HepG2 (cell line): ENCODE measurements around the gene PNLDC1. TPM values are rescaled to one million over a fixed set of nuclear protein-coding genes. Genes with fewer than 3 reads are reported as not detected.
A peak's percentile ranks its signal among the peaks of the same experiment; 100 is the strongest.

ENCODE experiments used
- ADNP ChIP-seq: sonication (generic); formaldehyde crosslinking; IDR thresholded peaks from 2 replicates; pipeline ENCODE4 v1.4.0; 2020; ENCODE audit warnings: missing genetic modification reagents
- ARNTL ChIP-seq: sonication (generic); formaldehyde crosslinking; IDR thresholded peaks from 2 replicates; pipeline ENCODE4 v1.4.0; 2020; ENCODE audit warnings: mild to moderate bottlenecking, missing genetic modification reagents
- CBX5 ChIP-seq: sonication (generic); formaldehyde crosslinking; IDR thresholded peaks from 2 replicates; pipeline ENCODE4 v1.4.0; 2020; ENCODE audit warnings: missing genetic modification reagents, borderline replicate concordance
- CEBPB ChIP-seq: IDR thresholded peaks from 2 replicates; pipeline ENCODE4 v1.6.1; 2011; ENCODE audit warnings: low read depth, low read length, improper control_type of control experiment, borderline replicate concordance
- CEBPG ChIP-seq: IDR thresholded peaks from 2 replicates; pipeline ENCODE4 v1.6.1; 2016
- FOXA3 ChIP-seq: IDR thresholded peaks from 2 replicates; pipeline ENCODE4 v1.6.1; 2016; ENCODE audit warnings: missing genetic modification reagents, missing compliant biosample characterization
- HMG20B ChIP-seq: conservative IDR thresholded peaks from 2 replicates; pipeline ENCODE4 v1.6.1; 2016; ENCODE audit warnings: missing genetic modification reagents, missing compliant biosample characterization
- IKZF4 ChIP-seq: sonication (generic); formaldehyde crosslinking; IDR thresholded peaks from 2 replicates; pipeline ENCODE4 v1.5.1; 2020; ENCODE audit warnings: borderline replicate concordance, mild to moderate bottlenecking, low read depth, missing genetic modification reagents; ENCODE audit errors: not compliant biosample characterization
- KDM2A ChIP-seq: sonication (generic); formaldehyde crosslinking; IDR thresholded peaks from 2 replicates; pipeline ENCODE4 v1.4.0; 2020; ENCODE audit warnings: low read depth, missing genetic modification reagents, borderline replicate concordance
- KLF12 ChIP-seq: sonication (generic); formaldehyde crosslinking; IDR thresholded peaks from 2 replicates; pipeline ENCODE4 v1.4.0; 2020; ENCODE audit warnings: missing genetic modification reagents, borderline replicate concordance
- MAFF ChIP-seq: IDR thresholded peaks from 2 replicates; pipeline ENCODE4 v1.6.1; 2011; ENCODE audit warnings: low read depth, low read length, improper control_type of control experiment
- MAZ ChIP-seq, 2 experiments: sonication (generic) in 1 of 2; formaldehyde crosslinking in 1 of 2; IDR thresholded peaks; 2 replicates each; pipeline versions ENCODE4 v1.5.0 to v1.6.1; 2012 to 2020; ENCODE audit warnings: low read depth in 2 of 2, mild to moderate bottlenecking in 2 of 2, borderline replicate concordance in 1 of 2, improper control_type of control experiment in 1 of 2, low read length in 1 of 2, missing genetic modification reagents in 1 of 2, moderate library complexity in 1 of 2
- MBNL3 ChIP-seq: fragments of 250-450 bp; sonication (Bioruptor Pico); conservative IDR thresholded peaks from 2 replicates; pipeline ENCODE4 v1.8.0; 2022; ENCODE audit warnings: mild to moderate bottlenecking, inconsistent platforms
- MIER2 ChIP-seq: IDR thresholded peaks from 2 replicates; pipeline ENCODE4 v1.6.1; 2016; ENCODE audit warnings: missing biosample characterization, missing genetic modification reagents
- MZF1 ChIP-seq: sonication (generic); formaldehyde crosslinking; IDR thresholded peaks from 2 replicates; pipeline ENCODE4 v1.8.1; 2023; ENCODE audit warnings: mild to moderate bottlenecking, missing genetic modification reagents, borderline replicate concordance
- NFRKB ChIP-seq: fragments of 450-650 bp; IDR thresholded peaks from 2 replicates; pipeline ENCODE4 v1.6.1; 2017
- NR2F6 ChIP-seq, 2 experiments: IDR thresholded peaks; 2 replicates each; pipeline ENCODE4 v1.6.1; 2016; ENCODE audit warnings: antibody characterized with exemption in 1 of 2, mild to moderate bottlenecking in 1 of 2
- PHF20 ChIP-seq: sonication (generic); formaldehyde crosslinking; IDR thresholded peaks from 2 replicates; pipeline ENCODE4 v1.5.0; 2020; ENCODE audit warnings: mild to moderate bottlenecking, missing genetic modification reagents
- RAD51 ChIP-seq: fragments of 450-650 bp; IDR thresholded peaks from 2 replicates; pipeline ENCODE4 v1.6.1; 2016; ENCODE audit warnings: borderline replicate concordance
- REXO4 ChIP-seq: sonication (generic); formaldehyde crosslinking; IDR thresholded peaks from 2 replicates; pipeline ENCODE4 v1.8.0; 2022; ENCODE audit warnings: missing genetic modification reagents, mild to moderate bottlenecking, borderline replicate concordance
- SP1 ChIP-seq, 2 experiments: fragments of 450-650 bp in 1 of 2; sonication (generic) in 1 of 2; formaldehyde crosslinking in 1 of 2; IDR thresholded peaks; 2 replicates each; pipeline versions ENCODE4 v1.4.0 to v1.6.1; 2016 to 2020; ENCODE audit warnings: missing genetic modification reagents in 1 of 2
- SRF ChIP-seq: IDR thresholded peaks from 2 replicates; pipeline ENCODE4 v1.6.1; 2011; ENCODE audit warnings: mild to moderate bottlenecking, low read depth, low read length, moderate library complexity
- ZKSCAN8 ChIP-seq: IDR thresholded peaks from 2 replicates; pipeline ENCODE4 v1.6.1; 2016; ENCODE audit warnings: borderline replicate concordance, missing genetic modification reagents, missing compliant biosample characterization
- ZNF143 ChIP-seq: sonication (generic); formaldehyde crosslinking; IDR thresholded peaks from 2 replicates; pipeline ENCODE4 v1.4.0; 2020; ENCODE audit warnings: missing genetic modification reagents
- ZNF180 ChIP-seq: sonication (generic); formaldehyde crosslinking; IDR thresholded peaks from 2 replicates; pipeline ENCODE4 v1.4.0; 2020; ENCODE audit warnings: low read depth, missing genetic modification reagents, borderline replicate concordance
- ZNF230 ChIP-seq: sonication (generic); formaldehyde crosslinking; IDR thresholded peaks from 2 replicates; pipeline ENCODE4 v1.4.0; 2020; ENCODE audit warnings: mild to moderate bottlenecking, missing genetic modification reagents
- ZNF546 ChIP-seq: sonication (generic); formaldehyde crosslinking; conservative IDR thresholded peaks from 2 replicates; pipeline ENCODE4 v1.8.1; 2023; ENCODE audit warnings: mild to moderate bottlenecking, missing genetic modification reagents
- ZNF550 ChIP-seq: sonication (generic); formaldehyde crosslinking; IDR thresholded peaks from 2 replicates; pipeline ENCODE4 v1.4.0; 2020; ENCODE audit warnings: mild to moderate bottlenecking, missing genetic modification reagents, borderline replicate concordance
- ZNF562 ChIP-seq: sonication (generic); formaldehyde crosslinking; IDR thresholded peaks from 2 replicates; pipeline ENCODE4 v1.8.0; 2022; ENCODE audit warnings: missing genetic modification reagents, borderline replicate concordance
- ZNF644 ChIP-seq: IDR thresholded peaks from 2 replicates; pipeline ENCODE4 v1.6.1; 2016; ENCODE audit warnings: low read depth
- ZSCAN12 ChIP-seq: sonication (generic); formaldehyde crosslinking; IDR thresholded peaks from 2 replicates; pipeline ENCODE4 v1.9.0; 2021; ENCODE audit warnings: mild to moderate bottlenecking, missing genetic modification reagents
- ZSCAN29 ChIP-seq: sonication (generic); formaldehyde crosslinking; conservative IDR thresholded peaks from 2 replicates; pipeline ENCODE4 v1.4.0; 2020; ENCODE audit warnings: mild to moderate bottlenecking, missing genetic modification reagents
- polyA plus RNA-seq, 8 experiments: library from polyadenylated mRNA; depleted of rRNA in 3 of 8; stranded (reverse) in 7 of 8; unstranded in 1 of 8; fragments of >200 nt; fragmentation: Illumina TruSeq in 4 of 8; extraction: Trizol in 4 of 8; gene quantifications; 2 replicates each; pipeline versions ENCODE4 v1.2.1 to v1.2.3, GENCODE V29; 2011 to 2016; ENCODE audit warnings: low read depth in 4 of 8, missing spikeins in 1 of 8, mixed read lengths in 1 of 8; ENCODE audit not compliant: insufficient read depth in 1 of 8
- total RNA-seq, 5 experiments: library from RNA; depleted of rRNA; stranded (reverse); fragments of >200 nt; fragmentation: Illumina TruSeq; extraction: Trizol; gene quantifications; 2 replicates each; pipeline ENCODE4 v1.2.3, GENCODE V29; 2016; ENCODE audit warnings: low read depth in 1 of 5

PNLDC1 gene
- total and polyA plus RNA-seq, 2 of the 13 experiments (the other 11 are each of a cell fraction or from before 2014, with no cell fraction given): not detected

DNA sequence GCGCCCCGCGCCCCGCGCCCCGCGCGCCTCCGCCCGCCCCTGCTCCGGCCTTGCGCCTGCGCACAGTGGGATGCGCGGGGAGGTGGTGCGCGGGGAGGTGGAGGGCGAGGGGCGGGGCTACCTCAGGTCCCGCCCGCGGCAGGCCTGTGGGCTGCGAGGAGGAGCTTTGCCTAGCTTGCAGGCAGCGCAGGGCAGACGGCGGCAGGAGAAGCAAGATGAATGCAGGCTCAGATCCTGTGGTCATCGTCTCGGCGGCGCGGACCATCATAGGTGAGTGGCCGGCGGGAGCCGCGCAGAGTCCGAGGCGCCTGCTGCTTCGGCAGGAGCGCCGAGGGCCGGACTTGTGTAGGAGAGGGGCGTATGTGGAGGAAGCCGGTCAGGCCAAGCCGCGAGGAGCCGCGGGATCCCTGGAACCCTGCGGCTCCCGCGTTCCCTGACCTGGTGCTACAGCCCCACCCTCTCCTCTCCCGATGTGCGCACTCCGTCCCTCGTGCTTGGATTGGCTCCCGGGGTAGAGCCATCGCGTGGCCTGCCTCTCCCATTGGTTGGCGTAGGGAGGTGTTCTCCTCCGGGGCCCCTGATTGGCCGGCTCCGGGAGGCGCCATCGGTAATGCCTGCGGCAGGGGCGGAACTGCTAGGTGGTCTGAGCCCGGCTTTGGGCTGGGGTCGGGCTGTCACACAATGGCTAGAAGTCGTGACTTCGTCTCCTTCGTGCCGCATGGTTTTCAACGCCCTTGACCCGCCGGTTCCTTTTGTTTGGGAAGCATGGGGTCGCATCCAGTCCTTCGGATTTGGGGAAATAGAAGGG, 38.0 kb upstream of the PNLDC1 start, which contains the start of gene ACAT2 (continued):
- TF ChIP-seq ZNF644 (CRISPR knock-in tag) (no peak), SP1 (IDR thresholded peaks at IDR 0.05) (no peak), SP1 (CRISPR knock-in tag; IDR thresholded peaks at IDR 0.05) (peak; percentile 87), ZNF180 (CRISPR knock-in tag) (no peak; the same call in 1 of the 2 replicates), ZSCAN29 (no peak), HMG20B (CRISPR knock-in tag) (0 out of 2 replicates have a peak, but pooled peaks have one; percentile 34), ADNP (no peak), MAFF (no peak), ZSCAN12 (CRISPR knock-in tag) (peak; percentile 89), ZNF550 (CRISPR knock-in tag) (no peak), PHF20 (CRISPR knock-in tag) (peak; percentile 67; the same call in 1 of the 2 replicates), FOXA3 (CRISPR knock-in tag) (no peak; the same call in 1 of the 2 replicates), MZF1 (CRISPR knock-in tag) (no peak), ZNF143 (CRISPR knock-in tag) (peak; percentile 54; the same call in 1 of the 2 replicates), SRF (no peak; the same call in 1 of the 2 replicates), NR2F6 (IDR thresholded peaks at IDR 0.05) (no peak), NR2F6 (CRISPR knock-in tag; IDR thresholded peaks at IDR 0.05) (no peak), RAD51 (no peak), KLF12 (peak; percentile 93), CEBPB (no peak), ZNF230 (CRISPR knock-in tag) (peak; percentile 80), KDM2A (CRISPR knock-in tag) (peak; percentile 93), ZKSCAN8 (CRISPR knock-in tag) (peak; percentile 71; the same call in 1 of the 2 replicates), ZNF562 (CRISPR knock-in tag) (no peak), IKZF4 (CRISPR knock-in tag) (no peak), CBX5 (CRISPR knock-in tag) (peak; percentile 50; the same call in 1 of the 2 replicates), MBNL3 (CRISPR knock-in tag) (no peak), ARNTL (CRISPR knock-in tag) (no peak), CEBPG (no peak), MAZ (IDR thresholded peaks at IDR 0.05; ENCODE audit: borderline replicate concordance, low read depth, low read length) (peak; percentile 70), MAZ (CRISPR knock-in tag; IDR thresholded peaks at IDR 0.05; ENCODE audit: low read depth) (peak; percentile 87), NFRKB (no peak), REXO4 (CRISPR knock-in tag) (no peak), ZNF546 (CRISPR knock-in tag) (no peak; the same call in 1 of the 2 replicates), MIER2 (CRISPR knock-in tag) (no peak)
